Peyer's patch (tissue), 4 donors: ENCODE results near the gene RMC1. TPM values are rescaled to one million over a fixed set of nuclear protein-coding genes. Genes with fewer than 3 reads are reported as not detected.

Experiments
- DNase-seq, 3 donors: peaks; one replicate each; pipeline ENCODE4 v3.0.0-alpha.2; 2017 to 2019
- H3K27ac ChIP-seq, 4 donors: fragments of 200-600 bp; sonication (generic); one replicate each; pipeline ENCODE4 v1.5.1; 2016 to 2019
- H3K27me3 ChIP-seq, 2 donors: fragments of 200-600 bp; sonication (generic); one replicate each; pipeline ENCODE4 v1.5.1; 2019
- H3K36me3 ChIP-seq, 3 donors: fragments of 200-600 bp; sonication (generic); one replicate each; pipeline ENCODE4 v1.5.1; 2016 to 2019
- H3K4me1 ChIP-seq, 4 donors: fragments of 200-600 bp; sonication (generic); one replicate each; pipeline ENCODE4 v1.5.1; 2016 to 2019
- H3K4me3 ChIP-seq, 4 donors: fragments of 200-600 bp; sonication (generic); 1 replicate in 3 of 4; 2 replicates in 1 of 4; pipeline ENCODE4 v1.5.1; 2016 to 2019; ENCODE audit warnings: mild to moderate bottlenecking in 1 of 4
- H3K9me3 ChIP-seq, 4 donors: fragments of 200-600 bp; sonication (generic); one replicate each; pipeline ENCODE4 v1.5.1; 2016 to 2019; ENCODE audit warnings: mild to moderate bottlenecking in 1 of 4
- CTCF ChIP-seq, 6 experiments: fragments of 450-650 bp in 4 of 6; fragments of 200-600 bp in 2 of 6; sonication (generic) in 1 of 6; IDR thresholded peaks; one replicate each; pipeline ENCODE4 v1.5.1; 2017 to 2019; ENCODE audit warnings: antibody characterized with exemption in 6 of 6, mild to moderate bottlenecking in 3 of 6, moderate library complexity in 1 of 6
- POLR2A ChIP-seq, 2 donors: fragments of 450-650 bp; IDR thresholded peaks; one replicate each; pipeline ENCODE4 v1.5.1; 2017; ENCODE audit warnings: antibody characterized with exemption in 2 of 2, mild to moderate bottlenecking in 2 of 2, moderate library complexity in 2 of 2
- total RNA-seq, 4 donors: library from RNA; depleted of rRNA; stranded (reverse); fragments of >200 nt; gene quantifications; one replicate each; pipeline ENCODE4 v1.1.0, GENCODE V29; 2016

The RMC1 gene
- total RNA-seq, 4 donors from 2014 or later = 15.7 to 42.2 (median 33.9) TPM

DNA sequence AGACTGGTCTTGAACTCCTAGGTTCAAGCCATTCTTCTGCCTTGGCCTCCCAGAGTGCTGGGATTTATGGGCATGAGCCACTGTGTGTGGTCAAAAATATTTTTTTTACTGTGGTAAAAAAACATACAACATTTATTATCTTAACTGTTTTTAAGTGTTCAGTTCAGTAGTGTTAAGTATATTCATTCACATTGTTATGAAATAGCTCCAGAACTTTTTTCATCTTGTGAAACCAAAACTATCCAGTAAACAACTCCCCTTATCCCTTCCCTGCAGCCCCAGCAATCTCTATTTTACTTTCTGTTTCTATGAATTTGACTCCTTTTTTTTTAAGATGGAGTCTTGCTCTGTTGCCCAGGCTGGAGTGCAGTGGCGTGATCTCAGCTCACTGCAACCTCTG is 9.3 kb downstream of the RMC1 start:
- Histone ChIP-seq H3K27me3 (no peaks in the 10 kb centered on the region), H3K27ac (peak overlapping the region in 1 of 4 donors; percentile 38), H3K36me3 (peaks cover 0 to 75% (median 0%) of the 10 kb centered on the region in 3 donors), H3K4me3 (no peak overlapping the region), H3K9me3 (no peaks in the 10 kb centered on the region), H3K4me1 (no peaks in the 10 kb centered on the region)
- TF ChIP-seq CTCF (IDR thresholded peaks at IDR 0.05) (no peak), POLR2A (IDR thresholded peaks at IDR 0.05) (no peak)
- no peak for DNase-seq

DNA sequence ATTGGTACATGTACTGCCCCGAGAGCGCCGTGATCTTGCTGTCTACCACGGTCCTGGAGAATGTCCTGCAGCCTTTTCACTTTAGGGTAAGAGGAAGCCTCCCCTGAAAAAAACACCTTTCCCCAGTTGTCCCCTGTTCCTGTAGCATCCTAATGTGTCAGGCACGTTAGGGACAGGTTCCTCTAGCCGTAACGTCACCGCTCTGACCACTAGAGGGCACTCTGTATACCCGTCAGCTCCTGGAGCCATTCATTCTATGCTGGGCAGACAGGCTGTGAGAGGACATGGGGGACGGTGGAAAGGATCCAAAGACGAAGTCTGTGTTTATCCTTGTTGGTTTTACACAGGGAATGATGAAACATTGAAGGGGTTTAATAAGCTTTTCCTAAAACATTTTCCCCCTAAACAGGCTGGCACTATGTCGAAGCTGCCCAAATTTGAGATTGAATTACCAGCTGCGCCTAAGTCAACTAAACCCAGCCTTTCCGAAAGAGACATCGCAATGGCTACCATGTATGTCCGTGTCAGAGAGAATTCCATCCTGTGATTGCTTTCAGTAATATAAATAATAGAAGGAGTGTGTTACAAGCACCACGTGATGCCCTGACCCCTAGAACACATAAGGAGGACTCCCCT is 12.7 kb downstream of the RMC1 start:
- no peak overlapping the region for H3K4me3 ChIP-seq
- no peaks in the 10 kb centered on the region for H3K27me3 ChIP-seq
- H3K4me1 ChIP-seq = no peaks in the 10 kb centered on the region
- H3K36me3 ChIP-seq = peaks cover 0 to 75% (median 0%) of the 10 kb centered on the region in 3 donors
- H3K9me3 ChIP-seq = no peaks in the 10 kb centered on the region
- H3K27ac ChIP-seq = no peak overlapping the region
- DNase-seq = peak; percentile 68 to 92 (median 68)
- peak; percentile 56 to 84 (median 80) for TF ChIP-seq CTCF (IDR thresholded peaks at IDR 0.05)
- TF ChIP-seq POLR2A (IDR thresholded peaks at IDR 0.05) = no peak

GRCh38 chr18:23519734-23520133 is 16.4 kb downstream of the RMC1 start:
- H3K27ac ChIP-seq = no peak overlapping the region
- no peaks in the 10 kb centered on the region for H3K27me3 ChIP-seq
- TF ChIP-seq POLR2A (IDR thresholded peaks at IDR 0.05) (no peak), CTCF (IDR thresholded peaks at IDR 0.05) (no peak)
- H3K9me3 ChIP-seq = no peaks in the 10 kb centered on the region
- no peak overlapping the region for H3K4me3 ChIP-seq
- H3K4me1 ChIP-seq = no peaks in the 10 kb centered on the region
- DNase-seq = peak in 1 of 3 donors; percentile 37
- peaks cover 0 to 93% (median 0%) of the 10 kb centered on the region in 3 donors for H3K36me3 ChIP-seq

- TF ChIP-seq CTCF (IDR thresholded peaks at IDR 0.05) = no peak
- no peak for TF ChIP-seq POLR2A (IDR thresholded peaks at IDR 0.05)
- Histone ChIP-seq H3K27me3 (no peaks in the 10 kb centered on the region), H3K36me3 (peaks cover 0 to 98% (median 0%) of the 10 kb centered on the region in 3 donors), H3K9me3 (no peaks in the 10 kb centered on the region), H3K27ac (no peak overlapping the region), H3K4me3 (no peak overlapping the region), H3K4me1 (no peaks in the 10 kb centered on the region)
- no peak for DNase-seq
Observed at GRCh38 chr18:23521271-23521670, 18.0 kb downstream of the RMC1 start.

- H3K27me3 ChIP-seq = no peaks in the 10 kb centered on the region
- no peaks in the 10 kb centered on the region for H3K4me1 ChIP-seq
- DNase-seq = peak in 1 of 3 donors; percentile 34
- H3K27ac ChIP-seq = no peak overlapping the region
- no peaks in the 10 kb centered on the region for H3K9me3 ChIP-seq
- peaks cover 0 to 98% (median 0%) of the 10 kb centered on the region in 3 donors for H3K36me3 ChIP-seq
- TF ChIP-seq POLR2A (IDR thresholded peaks at IDR 0.05) = no peak
- TF ChIP-seq CTCF (IDR thresholded peaks at IDR 0.05) = no peak
- H3K4me3 ChIP-seq = no peak overlapping the region
Observed at GRCh38 chr18:23521907-23522306, 18.6 kb downstream of the RMC1 start.
